HepG2 (cell line): ENCODE data around the gene MYORG. TPM values are rescaled to one million over a fixed set of nuclear protein-coding genes. Genes with fewer than 3 reads are reported as not detected.
A peak's percentile ranks its signal among the peaks of the same experiment; 100 is the strongest.

Experiments used
- ARID2 ChIP-seq: sonication (generic); formaldehyde crosslinking; IDR thresholded peaks from 2 replicates; pipeline ENCODE4 v1.8.1; 2022; ENCODE audit warnings: mild to moderate bottlenecking, missing genetic modification reagents, borderline replicate concordance
- ARNT ChIP-seq: fragments of 450-650 bp; IDR thresholded peaks from 2 replicates; pipeline ENCODE4 v1.6.1; 2017
- FOXA1 ChIP-seq, 2 experiments: fragments of 450-650 bp in 1 of 2; sonication (generic) in 1 of 2; formaldehyde crosslinking in 1 of 2; IDR thresholded peaks; 2 replicates each; pipeline versions ENCODE4 v1.4.0 to v1.6.1; 2016 to 2020; ENCODE audit warnings: missing genetic modification reagents in 1 of 2
- MEF2D ChIP-seq: sonication (generic); formaldehyde crosslinking; IDR thresholded peaks from 2 replicates; pipeline ENCODE4 v1.5.1; 2020; ENCODE audit warnings: mild to moderate bottlenecking, missing genetic modification reagents
- NCOA5 ChIP-seq: sonication (generic); formaldehyde crosslinking; IDR thresholded peaks from 2 replicates; pipeline ENCODE4 v1.4.0; 2020; ENCODE audit warnings: missing genetic modification reagents
- NFE2 ChIP-seq: sonication (generic); formaldehyde crosslinking; IDR thresholded peaks from 2 replicates; pipeline ENCODE4 v1.4.0; 2020; ENCODE audit warnings: missing genetic modification reagents
- PHB2 ChIP-seq: fragments of 450-650 bp; IDR thresholded peaks from 2 replicates; pipeline ENCODE4 v1.6.1; 2018; ENCODE audit not compliant: partially characterized antibody
- POLR2A ChIP-seq, 2 experiments: IDR thresholded peaks; 2 replicates each; pipeline ENCODE4 v1.6.1; 2011; ENCODE audit warnings: low read depth in 2 of 2, low read length in 2 of 2, mild to moderate bottlenecking in 1 of 2, moderate library complexity in 1 of 2; ENCODE audit not compliant: insufficient read depth in 1 of 2
- SMARCE1 ChIP-seq: fragments of 450-650 bp; IDR thresholded peaks from 2 replicates; pipeline ENCODE4 v1.6.1; 2017; ENCODE audit warnings: borderline replicate concordance
- ZFX ChIP-seq: sonication (generic); formaldehyde crosslinking; IDR thresholded peaks from 2 replicates; pipeline ENCODE4 v1.4.0; 2020; ENCODE audit warnings: mild to moderate bottlenecking, low read depth, missing genetic modification reagents, moderate library complexity
- ZMYM4 ChIP-seq: sonication (generic); formaldehyde crosslinking; IDR thresholded peaks from 2 replicates; pipeline ENCODE4 v1.8.1; 2023; ENCODE audit warnings: mild to moderate bottlenecking, missing genetic modification reagents
- ZNF282 ChIP-seq: fragments of 450-650 bp; IDR thresholded peaks from 2 replicates; pipeline ENCODE4 v1.6.1; 2018; ENCODE audit not compliant: partially characterized antibody
- ZNF317 ChIP-seq: sonication (generic); formaldehyde crosslinking; IDR thresholded peaks from 2 replicates; pipeline ENCODE4 v1.5.0; 2020; ENCODE audit warnings: mild to moderate bottlenecking, missing genetic modification reagents
- ZNF33B ChIP-seq: sonication (generic); formaldehyde crosslinking; IDR thresholded peaks from 2 replicates; pipeline ENCODE4 v1.5.1; 2020; ENCODE audit warnings: mild to moderate bottlenecking, missing genetic modification reagents
- ZNF550 ChIP-seq: sonication (generic); formaldehyde crosslinking; IDR thresholded peaks from 2 replicates; pipeline ENCODE4 v1.4.0; 2020; ENCODE audit warnings: mild to moderate bottlenecking, missing genetic modification reagents, borderline replicate concordance
- ZNF580 ChIP-seq: IDR thresholded peaks from 2 replicates; pipeline ENCODE4 v1.6.1; 2016; ENCODE audit warnings: low read depth, borderline replicate concordance
- ZNF639 ChIP-seq: conservative IDR thresholded peaks from 2 replicates; pipeline ENCODE4 v1.6.1; 2018; ENCODE audit warnings: missing genetic modification reagents
- ZNF775 ChIP-seq: sonication (generic); formaldehyde crosslinking; IDR thresholded peaks from 2 replicates; pipeline ENCODE4 v1.4.0; 2020; ENCODE audit warnings: missing genetic modification reagents, mild to moderate bottlenecking, moderate library complexity, borderline replicate concordance
- ZNF850 ChIP-seq: sonication (generic); formaldehyde crosslinking; conservative IDR thresholded peaks from 2 replicates; pipeline ENCODE4 v1.9.0; 2021; ENCODE audit warnings: mild to moderate bottlenecking, missing genetic modification reagents
- ZSCAN25 ChIP-seq: sonication (generic); formaldehyde crosslinking; IDR thresholded peaks from 2 replicates; pipeline ENCODE4 v1.8.0; 2022; ENCODE audit warnings: mild to moderate bottlenecking, missing genetic modification reagents
- polyA plus RNA-seq, 8 experiments: library from polyadenylated mRNA; depleted of rRNA in 3 of 8; stranded (reverse) in 7 of 8; unstranded in 1 of 8; fragments of >200 nt; fragmentation: Illumina TruSeq in 4 of 8; extraction: Trizol in 4 of 8; gene quantifications; 2 replicates each; pipeline versions ENCODE4 v1.2.1 to v1.2.3, GENCODE V29; 2011 to 2016; ENCODE audit warnings: low read depth in 4 of 8, missing spikeins in 1 of 8, mixed read lengths in 1 of 8; ENCODE audit not compliant: insufficient read depth in 1 of 8
- total RNA-seq, 5 experiments: library from RNA; depleted of rRNA; stranded (reverse); fragments of >200 nt; fragmentation: Illumina TruSeq; extraction: Trizol; gene quantifications; 2 replicates each; pipeline ENCODE4 v1.2.3, GENCODE V29; 2016; ENCODE audit warnings: low read depth in 1 of 5
- TF ChIP-seq, protein P1 (sequence below): sonication (generic); formaldehyde crosslinking; IDR thresholded peaks from 2 replicates; pipeline ENCODE4 v1.4.0; 2020; ENCODE audit warnings: missing genetic modification reagents, borderline replicate concordance
- TF ChIP-seq, protein P2 (sequence below): sonication (generic); formaldehyde crosslinking; IDR thresholded peaks from 2 replicates; pipeline ENCODE4 v1.5.0; 2020; ENCODE audit warnings: missing genetic modification reagents, mild to moderate bottlenecking, borderline replicate concordance
- TF ChIP-seq, protein P3 (sequence below): sonication (generic); formaldehyde crosslinking; conservative IDR thresholded peaks from 2 replicates; pipeline ENCODE4 v1.4.0; 2020; ENCODE audit warnings: mild to moderate bottlenecking, missing genetic modification reagents, moderate library complexity

Gene MYORG
- total and polyA plus RNA-seq, 2 of the 13 experiments (the other 11 are each of a cell fraction or from before 2014, with no cell fraction given): 11.1 to 22.4 TPM

GRCh38 chr9:34374905-34375552 is 1.7 kb downstream of the MYORG start (continued):
- 0 out of 2 replicates have a peak, but pooled peaks have one; percentile 51 for TF ChIP-seq ZNF317
- TF ChIP-seq ZNF775 (CRISPR knock-in tag): 0 out of 2 replicates have a peak, but pooled peaks have one; percentile 18
- TF ChIP-seq, protein P1, sequence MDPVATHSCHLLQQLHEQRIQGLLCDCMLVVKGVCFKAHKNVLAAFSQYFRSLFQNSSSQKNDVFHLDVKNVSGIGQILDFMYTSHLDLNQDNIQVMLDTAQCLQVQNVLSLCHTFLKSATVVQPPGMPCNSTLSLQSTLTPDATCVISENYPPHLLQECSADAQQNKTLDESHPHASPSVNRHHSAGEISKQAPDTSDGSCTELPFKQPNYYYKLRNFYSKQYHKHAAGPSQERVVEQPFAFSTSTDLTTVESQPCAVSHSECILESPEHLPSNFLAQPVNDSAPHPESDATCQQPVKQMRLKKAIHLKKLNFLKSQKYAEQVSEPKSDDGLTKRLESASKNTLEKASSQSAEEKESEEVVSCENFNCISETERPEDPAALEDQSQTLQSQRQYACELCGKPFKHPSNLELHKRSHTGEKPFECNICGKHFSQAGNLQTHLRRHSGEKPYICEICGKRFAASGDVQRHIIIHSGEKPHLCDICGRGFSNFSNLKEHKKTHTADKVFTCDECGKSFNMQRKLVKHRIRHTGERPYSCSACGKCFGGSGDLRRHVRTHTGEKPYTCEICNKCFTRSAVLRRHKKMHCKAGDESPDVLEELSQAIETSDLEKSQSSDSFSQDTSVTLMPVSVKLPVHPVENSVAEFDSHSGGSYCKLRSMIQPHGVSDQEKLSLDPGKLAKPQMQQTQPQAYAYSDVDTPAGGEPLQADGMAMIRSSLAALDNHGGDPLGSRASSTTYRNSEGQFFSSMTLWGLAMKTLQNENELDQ (CRISPR knock-in tag): 0 out of 2 replicates have a peak, but pooled peaks have one; percentile 41
- TF ChIP-seq POLR2A (IDR thresholded peaks at IDR 0.05; ENCODE audit: insufficient read depth in 1 of 2, low read depth in 2 of 2, low read length in 2 of 2): peak in 1 of 2 experiments; percentile 61; a peak in 1 of 4 replicates
- TF ChIP-seq ZNF282: no peak
- TF ChIP-seq NCOA5 (CRISPR knock-in tag): no peak
- TF ChIP-seq ARNT: no peak
- no peak for TF ChIP-seq SMARCE1
- TF ChIP-seq ZNF580: no peak
- TF ChIP-seq ARID2 (CRISPR knock-in tag): no peak
- TF ChIP-seq ZNF850 (CRISPR knock-in tag): no peak
- no peak for TF ChIP-seq ZNF550 (CRISPR knock-in tag)
- TF ChIP-seq, protein P2, sequence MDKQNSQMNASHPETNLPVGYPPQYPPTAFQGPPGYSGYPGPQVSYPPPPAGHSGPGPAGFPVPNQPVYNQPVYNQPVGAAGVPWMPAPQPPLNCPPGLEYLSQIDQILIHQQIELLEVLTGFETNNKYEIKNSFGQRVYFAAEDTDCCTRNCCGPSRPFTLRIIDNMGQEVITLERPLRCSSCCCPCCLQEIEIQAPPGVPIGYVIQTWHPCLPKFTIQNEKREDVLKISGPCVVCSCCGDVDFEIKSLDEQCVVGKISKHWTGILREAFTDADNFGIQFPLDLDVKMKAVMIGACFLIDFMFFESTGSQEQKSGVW (CRISPR knock-in tag): no peak
- no peak for TF ChIP-seq NFE2
- TF ChIP-seq, protein P3, sequence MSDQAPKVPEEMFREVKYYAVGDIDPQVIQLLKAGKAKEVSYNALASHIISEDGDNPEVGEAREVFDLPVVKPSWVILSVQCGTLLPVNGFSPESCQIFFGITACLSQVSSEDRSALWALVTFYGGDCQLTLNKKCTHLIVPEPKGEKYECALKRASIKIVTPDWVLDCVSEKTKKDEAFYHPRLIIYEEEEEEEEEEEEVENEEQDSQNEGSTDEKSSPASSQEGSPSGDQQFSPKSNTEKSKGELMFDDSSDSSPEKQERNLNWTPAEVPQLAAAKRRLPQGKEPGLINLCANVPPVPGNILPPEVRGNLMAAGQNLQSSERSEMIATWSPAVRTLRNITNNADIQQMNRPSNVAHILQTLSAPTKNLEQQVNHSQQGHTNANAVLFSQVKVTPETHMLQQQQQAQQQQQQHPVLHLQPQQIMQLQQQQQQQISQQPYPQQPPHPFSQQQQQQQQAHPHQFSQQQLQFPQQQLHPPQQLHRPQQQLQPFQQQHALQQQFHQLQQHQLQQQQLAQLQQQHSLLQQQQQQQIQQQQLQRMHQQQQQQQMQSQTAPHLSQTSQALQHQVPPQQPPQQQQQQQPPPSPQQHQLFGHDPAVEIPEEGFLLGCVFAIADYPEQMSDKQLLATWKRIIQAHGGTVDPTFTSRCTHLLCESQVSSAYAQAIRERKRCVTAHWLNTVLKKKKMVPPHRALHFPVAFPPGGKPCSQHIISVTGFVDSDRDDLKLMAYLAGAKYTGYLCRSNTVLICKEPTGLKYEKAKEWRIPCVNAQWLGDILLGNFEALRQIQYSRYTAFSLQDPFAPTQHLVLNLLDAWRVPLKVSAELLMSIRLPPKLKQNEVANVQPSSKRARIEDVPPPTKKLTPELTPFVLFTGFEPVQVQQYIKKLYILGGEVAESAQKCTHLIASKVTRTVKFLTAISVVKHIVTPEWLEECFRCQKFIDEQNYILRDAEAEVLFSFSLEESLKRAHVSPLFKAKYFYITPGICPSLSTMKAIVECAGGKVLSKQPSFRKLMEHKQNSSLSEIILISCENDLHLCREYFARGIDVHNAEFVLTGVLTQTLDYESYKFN (CRISPR knock-in tag): peak; percentile 92
- 0 out of 2 replicates have a peak, but pooled peaks have one; percentile 31 for TF ChIP-seq ZNF639 (CRISPR knock-in tag)
- no peak for TF ChIP-seq ZNF33B (CRISPR knock-in tag)
- TF ChIP-seq ZFX: peak; percentile 35; the same call in 1 of the 2 replicates
- no peak for TF ChIP-seq PHB2
- peak; percentile 59; the same call in 1 of the 2 replicates for TF ChIP-seq ZMYM4 (CRISPR knock-in tag)
- no peak for TF ChIP-seq FOXA1 (IDR thresholded peaks at IDR 0.05)
- no peak; the same call in 1 of the 2 replicates for TF ChIP-seq FOXA1 (CRISPR knock-in tag; IDR thresholded peaks at IDR 0.05)
- TF ChIP-seq ZSCAN25 (CRISPR knock-in tag): no peak; the same call in 1 of the 2 replicates
- TF ChIP-seq MEF2D (CRISPR knock-in tag): peak; percentile 47
